ENCODE measurements around the gene PSME1. TPM values are rescaled to one million over a fixed set of nuclear protein-coding genes. Genes with fewer than 3 reads are reported as not detected.

Gene PSME1
- total RNA-seq (ENCODE audit: low replicate concordance) = 55.3 and 80.6 TPM in 2 replicates

DNA sequence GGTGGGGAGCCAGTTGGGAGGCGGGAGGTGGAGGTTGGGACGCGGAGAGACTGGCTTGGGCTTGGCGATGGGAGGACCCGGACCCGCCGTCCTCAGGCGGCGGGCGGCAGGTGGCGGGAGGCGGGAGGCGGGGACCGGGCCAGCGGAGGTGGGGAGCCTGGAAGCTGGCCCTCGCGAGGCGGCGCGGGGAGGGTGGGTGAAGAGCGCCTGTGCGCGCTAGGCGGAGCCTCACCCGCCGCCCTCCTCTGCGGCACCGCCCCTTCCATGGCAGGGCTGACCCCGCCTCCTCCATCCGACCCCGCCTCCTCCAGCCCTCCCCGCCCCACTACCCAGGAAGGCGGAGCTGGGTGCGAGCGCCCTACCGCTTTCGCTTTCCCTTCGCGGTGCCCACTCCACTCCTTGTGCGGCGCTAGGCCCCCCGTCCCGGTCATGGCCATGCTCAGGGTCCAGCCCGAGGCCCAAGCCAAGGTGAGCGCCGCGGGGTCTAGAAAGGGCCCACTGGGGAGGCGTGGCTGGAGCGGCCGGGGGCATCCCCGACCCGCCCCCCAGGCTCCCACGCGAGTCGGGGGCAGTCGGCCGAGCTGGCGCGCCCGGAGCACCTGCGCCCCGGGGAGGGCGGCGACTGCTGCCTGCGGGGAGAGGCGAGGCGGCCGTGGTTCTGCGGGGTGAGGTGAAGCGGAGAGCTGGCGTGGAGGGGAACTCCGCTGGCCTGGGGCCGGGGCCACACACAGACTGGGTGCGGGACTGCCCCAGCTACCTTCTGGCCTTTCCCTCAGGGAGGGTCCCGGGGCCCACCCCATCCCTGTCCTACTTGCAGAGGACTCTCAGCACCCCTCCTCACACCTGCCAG lies at the start of gene PSME1:
TSS of gene PSME1 (plus strand) at position 361 of the 850 bp plus-strand sequence. CDS start at position 430, 69 bp downstream.

GRCh38 chr14:24093901-24094840 lies 41.8 kb upstream of the PSME1 start, which contains the start of gene PCK2:
Gene PCK2, plus strand, starts transcription at chr14:24094311. Its CDS starts 95 bp downstream, at chr14:24094406.

GRCh38 chr14:24114532-24115421 lies 21.2 kb upstream of the PSME1 start, which contains the start of the genes DCAF11 and NRL:
Gene DCAF11, plus strand, starts transcription at chr14:24114777. Its CDS starts 818 bp downstream, at chr14:24115595.
Gene NRL, minus strand, starts transcription at chr14:24114949. Its CDS starts 32,101 bp downstream, at chr14:24082848.

GRCh38 chr14:24130380-24130716 lies 5.6 kb upstream of the PSME1 start, which contains the start of gene FITM1:
Gene FITM1, plus strand, starts transcription at chr14:24130659. Its CDS starts 905 bp downstream, at chr14:24131564.

GRCh38 chr14:24141097-24141880 lies 5.3 kb downstream of the PSME1 start, which contains the start of gene EMC9:
Gene EMC9, minus strand, starts transcription at chr14:24141591. Its CDS starts 287 bp downstream, at chr14:24141304.

DNA sequence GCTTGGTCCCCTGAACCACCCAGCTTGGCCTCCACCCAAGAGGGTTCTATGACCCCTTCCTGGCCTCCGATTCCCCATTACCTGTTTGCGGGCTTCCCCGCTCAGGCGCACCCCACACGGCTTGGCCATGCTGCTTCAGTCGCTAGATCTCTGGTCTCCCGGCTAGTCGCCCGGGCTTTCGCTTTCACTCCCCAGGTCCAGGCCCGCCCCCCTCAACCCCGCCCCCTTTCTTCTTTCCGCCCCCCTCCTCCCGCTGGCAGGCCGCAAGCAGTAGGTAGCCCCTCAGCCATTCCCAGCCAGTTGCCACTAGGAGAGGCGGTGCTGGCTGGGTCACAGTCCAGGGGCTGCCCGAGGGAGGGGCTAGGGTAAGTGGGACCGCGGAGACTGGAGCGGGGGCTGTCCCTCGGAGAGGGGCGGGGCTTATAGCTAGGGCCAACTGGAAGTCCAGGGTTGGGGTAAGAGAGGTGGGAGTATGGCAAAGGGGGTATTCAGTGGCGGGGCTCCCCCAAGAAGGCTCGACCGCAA lies 10.5 kb downstream of the PSME1 start, which contains the start of gene PSME2:
TSS of gene PSME2 (minus strand) at position 158 of the 525 bp plus-strand sequence. CDS start at position 129, 29 bp downstream.

DNA sequence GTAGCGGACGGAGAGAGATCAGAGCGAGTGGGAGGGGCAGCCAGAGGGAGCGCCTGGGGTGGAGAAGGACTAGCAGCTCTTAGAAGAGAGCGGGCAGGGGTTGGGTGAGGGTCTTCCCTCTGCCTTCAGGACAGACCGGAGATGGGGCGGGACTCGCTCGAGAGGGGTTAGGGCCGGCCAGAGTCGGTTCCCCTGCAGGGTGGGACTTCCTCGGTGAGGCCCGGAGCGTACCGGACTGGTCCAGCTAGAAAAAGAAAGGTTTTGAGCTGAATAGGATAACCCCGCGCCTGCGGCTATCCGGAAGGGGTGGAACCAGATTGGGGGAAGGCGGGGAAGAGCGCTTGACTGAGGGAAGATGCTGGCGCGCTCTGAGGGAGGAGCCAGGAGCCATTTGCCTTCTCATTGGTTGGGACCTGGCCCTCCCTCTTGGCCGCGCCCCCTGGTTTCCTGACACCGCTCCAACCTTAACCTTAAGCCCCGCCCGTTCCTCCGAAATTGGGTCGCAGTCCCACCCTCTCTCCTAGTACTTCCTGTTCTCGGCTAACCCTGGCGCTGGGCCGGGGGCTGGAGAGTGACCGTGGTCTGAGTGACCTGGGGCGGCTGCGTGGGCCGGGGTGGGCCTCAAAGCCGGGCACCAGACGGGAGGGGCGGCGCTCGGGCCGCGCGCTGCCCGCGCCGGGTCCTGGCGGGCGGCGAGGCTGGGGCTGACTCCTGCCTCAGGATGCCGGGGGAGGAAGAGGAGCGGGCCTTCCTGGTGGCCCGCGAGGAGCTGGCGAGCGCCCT lies 11.2 kb downstream of the PSME1 start, which contains the start of gene RNF31:
TSS of gene RNF31 (plus strand) at position 521 of the 783 bp plus-strand sequence. CDS start at position 722, 201 bp downstream.

DNA sequence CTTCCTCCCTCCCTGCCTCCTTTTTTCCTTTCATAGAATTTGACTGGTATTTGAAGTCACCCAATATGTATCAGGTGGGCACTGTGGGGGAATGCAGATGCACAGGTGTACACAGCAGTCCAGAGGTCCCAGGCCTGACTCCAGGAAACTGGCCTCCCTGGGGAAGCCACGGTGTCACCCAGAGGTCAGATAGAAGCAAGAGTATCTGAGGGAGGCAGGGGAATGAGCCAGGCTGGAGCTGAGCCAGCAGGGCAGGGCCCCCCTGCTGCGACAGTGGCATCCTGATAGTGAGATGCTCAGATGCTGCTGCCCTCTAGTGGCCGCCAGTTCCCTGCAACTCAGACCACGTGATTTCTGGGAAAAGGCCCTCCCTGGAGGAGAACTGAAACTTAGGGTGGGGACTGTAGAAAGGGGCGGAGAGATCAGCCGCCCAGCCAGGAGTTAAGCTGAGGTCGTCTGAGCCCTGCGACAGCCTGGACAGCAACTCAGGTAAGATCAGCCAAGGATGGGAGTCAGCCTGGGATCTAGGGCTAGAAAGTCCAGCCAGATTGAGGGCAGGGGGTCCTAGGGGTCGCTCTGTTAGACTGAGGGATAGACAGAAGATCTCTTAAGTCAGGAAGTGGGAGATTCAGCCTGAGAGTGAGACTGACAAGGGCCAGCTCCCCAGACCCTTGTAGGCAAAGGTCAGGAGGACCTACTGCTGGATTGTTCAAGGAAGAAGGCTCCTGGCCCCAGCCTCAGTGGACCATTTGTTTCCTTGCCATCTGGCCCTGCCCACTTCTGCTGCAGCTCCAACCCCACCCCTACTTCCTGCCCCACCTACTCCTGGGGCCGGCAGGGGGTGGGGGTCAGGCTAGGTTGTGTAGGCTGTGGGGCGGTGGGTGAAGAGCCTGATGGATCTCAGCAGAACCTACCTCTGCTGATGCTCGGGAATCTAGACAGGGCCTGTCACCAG lies 25.1 kb downstream of the PSME1 start, which contains the start of gene IRF9:
TSS of gene IRF9 (plus strand) at position 416 of the 955 bp plus-strand sequence. CDS start 880 bp downstream, outside the sequence.

DNA sequence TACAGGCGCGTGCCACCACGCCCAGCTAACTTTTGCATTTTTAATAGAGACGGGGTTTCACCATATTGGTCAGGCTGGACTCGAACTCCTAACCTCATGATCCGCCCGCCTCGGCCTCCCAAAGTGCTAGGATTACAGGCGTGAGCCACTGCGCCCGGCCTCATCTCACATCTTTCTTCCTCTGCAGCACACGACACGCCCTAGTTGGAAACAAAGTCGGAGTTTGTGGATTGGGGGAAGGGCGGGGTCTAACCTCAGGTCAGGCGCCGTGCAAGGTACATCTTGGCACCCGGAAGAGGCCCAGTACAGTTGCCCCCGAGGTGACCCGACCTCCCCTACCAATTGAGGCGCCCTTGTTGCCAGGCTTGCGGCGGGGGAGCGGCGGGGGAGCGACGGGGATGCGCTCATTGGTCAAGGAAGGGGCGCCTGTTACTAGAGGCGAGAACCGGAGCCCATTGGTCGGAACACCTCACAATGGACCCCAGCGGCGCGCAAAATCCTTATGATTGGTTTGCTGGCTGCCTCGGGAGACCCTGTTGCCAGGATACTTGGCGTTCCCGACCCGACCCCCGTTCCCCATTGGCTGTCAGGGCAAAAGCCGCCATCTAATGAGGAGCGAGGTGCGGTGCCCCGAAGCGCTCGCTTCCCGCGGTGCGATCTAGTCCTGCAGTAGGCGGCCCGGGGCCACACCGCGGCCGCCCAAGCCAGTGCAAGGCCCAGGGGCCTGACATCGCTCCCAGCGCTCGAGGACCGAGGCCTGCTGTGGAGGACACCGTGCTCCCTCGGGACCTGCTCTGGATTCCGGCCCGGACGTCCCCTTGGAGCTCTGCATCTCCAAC lies 35.6 kb downstream of the PSME1 start, which contains the start of gene REC8:
TSS of gene REC8 (plus strand) at position 659 of the 839 bp plus-strand sequence. CDS start 473 bp downstream, outside the sequence.

Other genes starting within 250 kb of the PSME1 start
- 42.8 and 64.0 TPM in 2 replicates for gene DHRS4, start 182.4 kb upstream of the PSME1 start, total RNA-seq (ENCODE audit: low replicate concordance)
- 8.5 and 15.5 TPM in 2 replicates for gene DHRS4L2, start 147.3 kb upstream of the PSME1 start, total RNA-seq (ENCODE audit: low replicate concordance)
- 0.08 TPM in 1 of 2 replicates, not detected in the other for gene CARMIL3, start 84.2 kb upstream of the PSME1 start, total RNA-seq (ENCODE audit: low replicate concordance)
- gene CPNE6, start 64.6 kb upstream of the PSME1 start, total RNA-seq (ENCODE audit: low replicate concordance) = not detected in 2 replicates
- gene PCK2, start 41.9 kb upstream of the PSME1 start, total RNA-seq (ENCODE audit: low replicate concordance) = 13.3 and 44.0 TPM in 2 replicates
- gene DCAF11, start 21.4 kb upstream of the PSME1 start, total RNA-seq (ENCODE audit: low replicate concordance) = 59.1 and 62.1 TPM in 2 replicates
- gene NRL, start 21.2 kb upstream of the PSME1 start, total RNA-seq (ENCODE audit: low replicate concordance) = 0.47 and 1.2 TPM in 2 replicates
- gene FITM1, start 5.5 kb upstream of the PSME1 start, total RNA-seq (ENCODE audit: low replicate concordance) = 0.23 TPM in 1 of 2 replicates, not detected in the other
- 19.2 and 21.9 TPM in 2 replicates for gene EMC9, start 5.4 kb downstream of the PSME1 start, total RNA-seq (ENCODE audit: low replicate concordance)
- 28.2 and 87.8 TPM in 2 replicates for gene PSME2, start 10.4 kb downstream of the PSME1 start, total RNA-seq (ENCODE audit: low replicate concordance)
- gene RNF31, start 11.3 kb downstream of the PSME1 start, total RNA-seq (ENCODE audit: low replicate concordance) = 22.2 and 24.9 TPM in 2 replicates
- 68.4 and 96.8 TPM in 2 replicates for gene IRF9, start 25.1 kb downstream of the PSME1 start, total RNA-seq (ENCODE audit: low replicate concordance)
- gene REC8, start 35.9 kb downstream of the PSME1 start, total RNA-seq (ENCODE audit: low replicate concordance) = 0.12 and 0.83 TPM in 2 replicates
- 27.1 and 41.9 TPM in 2 replicates for gene IPO4, start 52.6 kb downstream of the PSME1 start, total RNA-seq (ENCODE audit: low replicate concordance)
- 42.9 and 55.9 TPM in 2 replicates for gene TM9SF1, start 59.2 kb downstream of the PSME1 start, total RNA-seq (ENCODE audit: low replicate concordance)
- 0.12 TPM in 1 of 2 replicates, not detected in the other for gene TSSK4, start 69.5 kb downstream of the PSME1 start, total RNA-seq (ENCODE audit: low replicate concordance)
- gene CHMP4A, start 77.3 kb downstream of the PSME1 start, total RNA-seq (ENCODE audit: low replicate concordance) = 24.2 and 29.7 TPM in 2 replicates
- 10.8 and 18.3 TPM in 2 replicates for gene MDP1, start 79.9 kb downstream of the PSME1 start, total RNA-seq (ENCODE audit: low replicate concordance)
- 272 and 446 TPM in 2 replicates for gene NEDD8, start 96.2 kb downstream of the PSME1 start, total RNA-seq (ENCODE audit: low replicate concordance)
- gene GMPR2, start 96.7 kb downstream of the PSME1 start, total RNA-seq (ENCODE audit: low replicate concordance) = 72.7 and 109 TPM in 2 replicates
- 38.3 and 42.2 TPM in 2 replicates for gene TINF2, start 106.4 kb downstream of the PSME1 start, total RNA-seq (ENCODE audit: low replicate concordance)
- 1.6 and 2.5 TPM in 2 replicates for gene TGM1, start 127.0 kb downstream of the PSME1 start, total RNA-seq (ENCODE audit: low replicate concordance)
- 16.8 and 22.3 TPM in 2 replicates for gene RABGGTA, start 135.4 kb downstream of the PSME1 start, total RNA-seq (ENCODE audit: low replicate concordance)
- 13.5 and 20.9 TPM in 2 replicates for gene DHRS1, start 163.6 kb downstream of the PSME1 start, total RNA-seq (ENCODE audit: low replicate concordance)
- gene NOP9, start 163.7 kb downstream of the PSME1 start, total RNA-seq (ENCODE audit: low replicate concordance) = 14.4 and 17.4 TPM in 2 replicates
- 0.08 and 3.3 TPM in 2 replicates for gene CIDEB, start 171.8 kb downstream of the PSME1 start, total RNA-seq (ENCODE audit: low replicate concordance)
- 1.2 and 2.3 TPM in 2 replicates for gene LTB4R2, start 173.9 kb downstream of the PSME1 start, total RNA-seq (ENCODE audit: low replicate concordance)
- 0.75 and 6.3 TPM in 2 replicates for gene LTB4R, start 175.3 kb downstream of the PSME1 start, total RNA-seq (ENCODE audit: low replicate concordance)
- gene ADCY4, start 198.9 kb downstream of the PSME1 start, total RNA-seq (ENCODE audit: low replicate concordance) = 0.60 and 16.7 TPM in 2 replicates
- gene RIPK3, start 203.8 kb downstream of the PSME1 start, total RNA-seq (ENCODE audit: low replicate concordance) = 0.23 and 9.4 TPM in 2 replicates
- gene NFATC4, start 232.0 kb downstream of the PSME1 start, total RNA-seq (ENCODE audit: low replicate concordance) = 18.4 and 77.3 TPM in 2 replicates

All from smooth muscle cell of the coronary artery (primary cell).